ENCODE data around the gene RAD21L1. TPM values are rescaled to one million over a fixed set of nuclear protein-coding genes. Genes with fewer than 3 reads are reported as not detected.

Gene RAD21L1
- total and polyA plus RNA-seq, 2 donors (not counting 3 experiments of a cell fraction or from before 2014, with no cell fraction given): 0.06 TPM; not detected in 1

DNA sequence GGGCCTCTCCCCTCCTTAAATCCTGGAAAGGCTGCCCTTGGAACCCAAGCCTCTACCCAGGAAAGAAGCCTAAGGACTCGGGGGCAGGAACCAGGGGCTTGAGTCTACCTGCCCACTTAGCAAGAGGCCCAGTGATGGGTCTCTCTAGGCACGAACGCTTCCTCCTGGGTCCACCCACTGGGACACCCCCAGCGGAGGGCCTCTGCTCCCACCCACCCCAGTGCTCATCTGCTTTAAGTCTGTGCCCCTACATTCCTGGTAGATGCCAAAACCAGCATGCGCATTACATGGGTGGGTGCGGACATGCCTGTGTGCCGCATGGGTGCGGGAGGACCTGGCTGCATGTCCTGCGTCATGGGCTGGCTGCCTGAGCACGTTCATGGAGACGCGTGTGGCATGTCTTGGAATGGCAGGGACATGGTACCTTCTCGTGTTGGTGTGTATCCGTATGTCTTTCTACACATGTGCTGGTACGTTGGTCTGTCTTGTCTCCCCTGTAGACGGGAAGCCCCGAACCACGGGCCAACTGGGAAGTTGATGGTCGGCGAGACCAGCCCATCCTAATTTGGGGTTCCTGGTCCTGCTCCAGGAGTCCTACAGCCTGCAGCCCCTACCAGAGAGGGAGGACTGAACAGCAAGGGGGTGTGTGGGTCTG, 69.6 kb downstream of the RAD21L1 start:
- CTCF ChIA-PET: no interaction called here
- intact Hi-C loops (cut with micrococcal nuclease): no loop called here

More for the DNA sequence above, 69.6 kb downstream of the RAD21L1 start:
- no peaks in the 10 kb centered on the region for H3K9me3 ChIP-seq (replicated peaks; ENCODE audit: control insufficient read depth, insufficient read depth, low read length)
- no peak overlapping the region for H2AFZ ChIP-seq (ENCODE audit: low read depth, low read length)
- peaks cover 3% of the 10 kb centered on the region for H3K4me1 ChIP-seq (ENCODE audit: control insufficient read depth, extremely low read depth, insufficient read depth, low read length)
- FAIRE-seq (no peak), DNase-seq (ENCODE audit: low read depth, low spot score) (no peak)
- dilution Hi-C loops (cut with MboI; ENCODE audit: extremely low pct_ligation_motif_present, low sequenced_read_pairs): no loop called here
- TF ChIP-seq POLR2A (IDR thresholded peaks at IDR 0.05; ENCODE audit: low read depth, low read length) (no peak), FOS (IDR thresholded peaks at IDR 0.05; ENCODE audit: borderline replicate concordance, insufficient read depth, low read length) (no peak), POLR2AphosphoS5 (IDR thresholded peaks at IDR 0.05; ENCODE audit: insufficient read depth, low read depth, low read length) (no peak), MYC (IDR thresholded peaks at IDR 0.05; ENCODE audit: low read depth, low read length) (no peak), JUN (IDR thresholded peaks at IDR 0.05; ENCODE audit: borderline replicate concordance, insufficient read depth, insufficient read length, low read depth) (no peak), EZH2 (IDR thresholded peaks at IDR 0.05; ENCODE audit: borderline replicate concordance, low read depth, low read length, severe bottlenecking) (no peak), GATA2 (IDR thresholded peaks at IDR 0.05; ENCODE audit: insufficient read depth, insufficient read length, low read depth, low read length) (no peak)
- TF ChIP-seq, protein P1, sequence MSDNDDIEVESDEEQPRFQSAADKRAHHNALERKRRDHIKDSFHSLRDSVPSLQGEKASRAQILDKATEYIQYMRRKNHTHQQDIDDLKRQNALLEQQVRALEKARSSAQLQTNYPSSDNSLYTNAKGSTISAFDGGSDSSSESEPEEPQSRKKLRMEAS (IDR thresholded peaks at IDR 0.05; ENCODE audit: insufficient read depth, insufficient read length): no peak
- TF ChIP-seq, protein P2, sequence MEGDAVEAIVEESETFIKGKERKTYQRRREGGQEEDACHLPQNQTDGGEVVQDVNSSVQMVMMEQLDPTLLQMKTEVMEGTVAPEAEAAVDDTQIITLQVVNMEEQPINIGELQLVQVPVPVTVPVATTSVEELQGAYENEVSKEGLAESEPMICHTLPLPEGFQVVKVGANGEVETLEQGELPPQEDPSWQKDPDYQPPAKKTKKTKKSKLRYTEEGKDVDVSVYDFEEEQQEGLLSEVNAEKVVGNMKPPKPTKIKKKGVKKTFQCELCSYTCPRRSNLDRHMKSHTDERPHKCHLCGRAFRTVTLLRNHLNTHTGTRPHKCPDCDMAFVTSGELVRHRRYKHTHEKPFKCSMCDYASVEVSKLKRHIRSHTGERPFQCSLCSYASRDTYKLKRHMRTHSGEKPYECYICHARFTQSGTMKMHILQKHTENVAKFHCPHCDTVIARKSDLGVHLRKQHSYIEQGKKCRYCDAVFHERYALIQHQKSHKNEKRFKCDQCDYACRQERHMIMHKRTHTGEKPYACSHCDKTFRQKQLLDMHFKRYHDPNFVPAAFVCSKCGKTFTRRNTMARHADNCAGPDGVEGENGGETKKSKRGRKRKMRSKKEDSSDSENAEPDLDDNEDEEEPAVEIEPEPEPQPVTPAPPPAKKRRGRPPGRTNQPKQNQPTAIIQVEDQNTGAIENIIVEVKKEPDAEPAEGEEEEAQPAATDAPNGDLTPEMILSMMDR (IDR thresholded peaks at IDR 0.05; ENCODE audit: extremely low read depth in 1 of 2, insufficient read depth in 1 of 2, low read depth in 1 of 2, low read length in 2 of 2): no peak
- no peaks in the 10 kb centered on the region for H3K9me1 ChIP-seq (replicated peaks; ENCODE audit: control insufficient read depth, extremely low read depth, insufficient read depth, low read length)
- no peaks in the 10 kb centered on the region for H3K36me3 ChIP-seq (ENCODE audit: control insufficient read depth in 2 of 2, extremely low read depth in 1 of 2, insufficient read depth in 2 of 2, low read length in 2 of 2)
- H3K27ac ChIP-seq (ENCODE audit: insufficient read depth, low read depth, low read length): no peak overlapping the region
- H3K9ac ChIP-seq (replicated peaks; ENCODE audit: extremely low read depth, insufficient read depth, low read length): no peak overlapping the region
- no peaks in the 10 kb centered on the region for H3K27me3 ChIP-seq (ENCODE audit: control insufficient read depth in 2 of 2, insufficient read depth in 2 of 2, low read length in 2 of 2)
- POLR2A ChIA-PET: no interaction called here
- no peak overlapping the region for H3K4me2 ChIP-seq (ENCODE audit: insufficient read depth, low read length)
- H3K4me3 ChIP-seq (replicated peaks in 1 of 3; ENCODE audit: insufficient read depth in 1 of 3, low read depth in 1 of 3, low read length in 3 of 3): no peak overlapping the region
- no TSS peak for BruUV-seq (replicated peaks)
- H3K79me2 ChIP-seq (ENCODE audit: control insufficient read depth, insufficient read depth, low read length): no peaks in the 10 kb centered on the region
- H4K20me1 ChIP-seq (replicated peaks; ENCODE audit: control insufficient read depth, extremely low read depth, insufficient read depth, low read length): no peaks in the 10 kb centered on the region
